A549 (cell line): ENCODE results near the gene GLCE.
"Not testable (repeated sequence)": the region's sequence is repeated elsewhere in the genome, so short reads cannot be mapped to it uniquely, and the experiment has no call there.

Experiments used
- CTCF ChIP-seq: fragments of >200 bp; sonication (Bioruptor Twin); formaldehyde crosslinking; IDR thresholded peaks from 3 replicates; pipeline ENCODE4 v1.5.1; 2016
- EHF ChIP-seq: fragments of 250-450 bp; sonication (Bioruptor Pico); IDR thresholded peaks from 2 replicates; pipeline ENCODE4 v1.5.0; 2020; ENCODE audit warnings: mild to moderate bottlenecking
- KDM1A ChIP-seq: fragments of 200-600 bp; sonication (generic); IDR thresholded peaks from 2 replicates; pipeline ENCODE4 v1.6.1; 2016; ENCODE audit warnings: low read depth, mild to moderate bottlenecking
- NPAS2 ChIP-seq: fragments of 250-450 bp; sonication (Bioruptor Pico); IDR thresholded peaks from 2 replicates; pipeline ENCODE4 v1.8.0; 2022; ENCODE audit warnings: mild to moderate bottlenecking, moderate library complexity, borderline replicate concordance
- REST ChIP-seq: fragments of 200-600 bp; sonication (generic); IDR thresholded peaks from 2 replicates; pipeline ENCODE4 v1.6.1; 2016; ENCODE audit warnings: antibody characterized with exemption, mild to moderate bottlenecking, moderate library complexity
- SMC3 ChIP-seq: fragments of >200 bp; sonication (Bioruptor Twin); formaldehyde crosslinking; IDR thresholded peaks from 3 replicates; pipeline ENCODE4 v1.6.1; 2018; ENCODE audit warnings: inconsistent platforms
- ZC3H11A ChIP-seq: fragments of 450-650 bp; IDR thresholded peaks from 2 replicates; pipeline ENCODE4 v1.6.1; 2014; ENCODE audit warnings: antibody characterized with exemption, mild to moderate bottlenecking
- ZSCAN20 ChIP-seq: fragments of 250-450 bp; sonication (Bioruptor Pico); IDR thresholded peaks from 2 replicates; pipeline ENCODE4 v1.8.0; 2022; ENCODE audit warnings: mild to moderate bottlenecking, moderate library complexity

- TF ChIP-seq ZSCAN20 (CRISPR knock-in tag); EHF; SMC3; CTCF; ZC3H11A; NPAS2 (CRISPR knock-in tag); REST; KDM1A: not testable (repeated sequence)
Observed at GRCh38 chr15:69168361-69168760, 7.9 kb downstream of the GLCE start.
